Glomerular endothelial cell (primary cell): ENCODE results near the gene HCN3. TPM values are rescaled to one million over a fixed set of nuclear protein-coding genes. Genes with fewer than 3 reads are reported as not detected.
"Not testable (repeated sequence)": the region's sequence is repeated elsewhere in the genome, so short reads cannot be mapped to it uniquely, and the experiment has no call there.

Source experiments
- DNase-seq: peaks from one replicate; pipeline ENCODE4 v3.0.0-alpha.2; 2011; ENCODE audit warnings: low read depth, low spot score; ENCODE audit errors: extremely low read depth
- total RNA-seq: library from RNA; depleted of rRNA; stranded (reverse); fragments of >200 nt; gene quantifications from 2 replicates; pipeline ENCODE4 v1.2.3, GENCODE V29; 2015

The HCN3 gene
- 0.19 and 1.3 TPM in 2 replicates for total RNA-seq

DNA sequence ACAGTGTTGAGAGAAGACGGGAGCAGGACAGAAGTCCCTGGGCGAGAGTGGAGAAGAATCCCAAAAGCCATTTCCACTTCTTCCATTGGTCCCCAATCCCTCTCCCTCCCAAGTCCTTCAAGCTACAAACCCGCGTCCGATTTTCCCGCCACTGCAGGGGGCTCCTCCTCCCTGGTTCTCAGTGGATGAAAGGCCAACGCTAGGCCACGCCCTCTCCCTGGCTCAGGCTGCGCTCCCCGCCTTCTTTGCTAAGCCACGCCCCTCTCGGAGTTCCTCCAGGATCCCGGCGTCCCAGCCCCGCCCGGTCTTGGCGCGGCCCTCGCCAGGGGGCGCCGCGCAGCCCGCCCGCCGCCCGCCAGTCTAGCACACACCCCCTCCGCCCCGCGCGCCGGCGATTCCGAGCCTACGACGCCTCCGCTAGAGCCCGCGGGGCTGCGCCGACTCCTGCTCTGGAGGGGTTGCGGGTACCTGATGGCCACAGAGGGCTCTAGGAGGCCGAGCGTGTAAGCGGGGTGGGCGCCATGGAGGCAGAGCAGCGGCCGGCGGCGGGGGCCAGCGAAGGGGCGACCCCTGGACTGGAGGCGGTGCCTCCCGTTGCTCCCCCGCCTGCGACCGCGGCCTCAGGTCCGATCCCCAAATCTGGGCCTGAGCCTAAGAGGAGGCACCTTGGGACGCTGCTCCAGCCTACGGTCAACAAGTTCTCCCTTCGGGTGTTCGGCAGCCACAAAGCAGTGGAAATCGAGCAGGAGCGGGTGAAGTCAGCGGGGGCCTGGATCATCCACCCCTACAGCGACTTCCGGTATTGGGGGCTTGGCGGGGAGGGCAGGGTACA lies at the start of gene HCN3:
HCN3 (plus strand) TSS at position 394 of the 832 bp plus-strand sequence; CDS start at position 522, 128 bp downstream.
- DNase-seq: peak; percentile 73

GRCh38 chr1:155228096-155228427 lies 49.2 kb upstream of the HCN3 start:
- no peak for DNase-seq

GRCh38 chr1:155231302-155231701 lies 46.0 kb upstream of the HCN3 start:
- not testable (repeated sequence) for DNase-seq

GRCh38 chr1:155232001-155232978 lies 45.0 kb upstream of the HCN3 start:
- not testable (repeated sequence) for DNase-seq

GRCh38 chr1:155233502-155233901 lies 43.8 kb upstream of the HCN3 start:
- DNase-seq: not testable (repeated sequence)

GRCh38 chr1:155235375-155235774 lies 41.9 kb upstream of the HCN3 start:
- DNase-seq: not testable (repeated sequence)

GRCh38 chr1:155236451-155236850 lies 40.8 kb upstream of the HCN3 start:
- no peak for DNase-seq

DNA sequence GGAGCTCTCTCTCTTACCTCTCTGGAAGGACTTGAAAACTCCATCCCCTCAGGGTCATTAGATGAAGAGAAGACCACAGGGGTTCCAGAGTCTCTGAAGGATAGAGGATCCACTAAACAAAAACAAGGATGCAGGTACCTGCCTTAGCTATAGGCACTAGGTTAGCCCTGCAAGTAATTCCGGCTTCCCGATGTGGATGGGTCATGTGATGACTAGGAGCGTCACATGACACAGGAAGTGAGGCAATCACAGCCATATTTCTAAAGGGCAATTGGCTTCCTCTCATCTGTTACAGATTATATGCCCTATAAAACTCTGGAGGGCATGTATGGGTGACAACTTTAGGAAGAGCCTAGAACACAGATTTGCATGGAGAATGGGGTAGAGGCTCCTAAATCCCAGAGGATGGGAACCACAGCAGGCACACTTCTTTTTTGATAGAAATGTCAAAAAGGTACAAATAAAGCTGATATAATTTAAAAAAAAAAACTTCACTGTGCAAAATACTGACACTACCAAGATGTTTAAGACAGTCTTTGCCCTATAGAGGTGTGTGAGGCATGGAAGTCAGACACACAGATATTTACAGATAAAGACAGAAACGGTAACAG lies 36.1 kb upstream of the HCN3 start:
- DNase-seq: no peak

DNA sequence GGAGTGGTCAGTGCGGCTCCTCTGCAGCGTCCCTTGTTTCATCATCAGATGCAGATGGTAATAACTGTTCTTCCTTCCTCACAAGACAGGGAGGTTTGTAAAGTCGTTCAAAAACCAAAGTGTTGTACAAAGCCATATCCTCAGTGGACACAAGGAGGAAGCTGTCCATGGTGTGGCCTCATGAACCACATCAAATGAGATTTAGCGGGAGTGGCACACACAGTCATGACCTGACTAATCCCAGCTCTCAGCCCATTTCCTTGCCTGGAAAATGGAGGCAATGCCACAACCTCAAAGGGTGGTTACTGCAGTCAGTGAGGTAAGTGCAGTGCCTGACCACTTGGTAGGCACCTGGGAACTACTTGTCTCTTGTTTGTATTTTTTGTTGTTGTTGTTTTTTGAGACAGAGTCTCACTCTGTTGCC lies 35.4 kb upstream of the HCN3 start:
- DNase-seq: no peak

GRCh38 chr1:155242805-155243358 lies 34.4 kb upstream of the HCN3 start:
- DNase-seq: no peak

DNA sequence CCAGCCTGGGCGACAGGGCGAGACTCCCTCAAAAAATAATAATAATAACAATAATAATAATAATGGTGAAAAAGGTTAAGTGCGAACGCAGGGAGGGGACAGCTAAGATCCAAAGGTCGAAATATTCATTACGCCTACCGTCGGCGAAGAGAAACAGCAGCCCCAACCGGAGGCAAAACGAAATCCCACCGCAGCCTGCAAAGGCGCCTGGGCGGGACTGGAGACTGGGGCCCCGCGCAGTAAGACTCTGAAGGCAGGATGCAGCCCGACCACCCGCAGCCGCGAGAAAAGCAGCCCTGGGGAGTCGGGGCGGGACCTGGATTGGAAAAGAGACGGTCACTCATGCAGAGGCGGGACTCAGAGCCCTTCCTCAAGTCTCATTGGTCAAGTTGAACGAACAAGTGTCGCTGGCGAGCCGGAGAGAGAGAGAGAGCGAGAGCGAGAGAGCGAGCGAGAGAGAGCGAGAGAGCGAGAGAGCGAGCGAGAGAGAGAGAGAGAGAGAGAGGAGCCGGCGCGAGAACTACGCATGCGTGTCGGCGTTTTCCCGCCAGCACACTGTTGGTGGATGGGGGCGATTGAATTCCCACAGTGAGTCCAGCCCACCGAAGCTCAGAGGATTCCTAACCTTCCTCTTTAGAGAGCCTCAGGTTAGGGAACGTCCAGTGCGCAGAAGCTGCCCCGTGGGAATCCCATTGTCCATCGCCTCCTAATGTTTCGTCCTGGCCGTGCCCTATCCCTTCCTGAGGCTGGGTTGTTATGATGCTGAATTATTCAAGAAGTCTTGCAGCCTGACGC lies 32.7 kb upstream of the HCN3 start:
- peak; percentile 92 for DNase-seq

GRCh38 chr1:155245163-155245524 lies 32.1 kb upstream of the HCN3 start:
- no peak for DNase-seq

GRCh38 chr1:155246796-155247195 lies 30.5 kb upstream of the HCN3 start:
- not testable (repeated sequence) for DNase-seq

DNA sequence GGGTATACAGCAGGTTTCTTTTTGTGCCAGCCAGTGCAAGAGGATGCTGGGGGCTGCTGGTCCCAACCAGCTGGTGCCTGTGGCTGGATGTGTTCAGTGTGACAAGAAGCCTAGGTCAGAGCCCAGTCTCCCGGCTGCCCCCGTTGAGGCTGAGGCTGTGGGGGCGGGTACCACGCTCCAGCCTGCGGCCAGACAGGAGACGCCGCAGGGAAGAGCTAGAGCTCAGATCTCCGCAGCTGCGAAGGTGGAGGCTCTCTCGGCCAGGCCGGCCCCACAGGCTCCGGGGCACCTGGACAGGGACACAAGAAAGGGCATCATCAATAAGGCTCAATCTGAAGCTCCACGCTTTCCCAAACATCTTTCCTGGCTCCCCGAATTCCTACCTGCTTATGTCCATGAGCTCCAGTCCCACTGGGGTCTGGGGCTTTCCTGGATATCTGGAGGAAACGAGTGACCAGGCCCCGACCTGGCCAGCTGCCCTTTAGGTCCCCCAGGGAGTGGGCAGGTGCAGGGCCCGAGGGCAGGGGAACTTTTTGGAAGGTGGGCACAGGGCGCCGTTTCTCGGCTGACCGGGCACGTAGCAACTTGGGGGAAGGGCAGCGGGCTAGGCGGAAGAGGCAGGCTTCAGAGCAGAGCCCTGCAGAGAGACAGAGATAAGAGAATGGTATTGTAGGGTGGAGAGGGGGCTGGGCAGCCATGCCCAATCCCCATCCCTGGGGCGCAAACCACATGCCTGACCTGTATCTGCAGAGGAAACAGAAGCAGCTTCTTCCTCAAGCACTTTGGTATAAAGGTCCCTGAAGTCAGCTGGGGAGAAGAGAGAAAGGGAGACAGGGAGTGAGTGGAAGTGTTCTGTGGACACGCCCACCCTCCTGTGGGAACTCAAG lies 29.4 kb upstream of the HCN3 start:
- no peak for DNase-seq

- no peak for DNase-seq
Measured at GRCh38 chr1:155250246-155250632, 27.0 kb upstream of the HCN3 start.

- no peak for DNase-seq
Measured at GRCh38 chr1:155250633-155251449, 26.4 kb upstream of the HCN3 start.

GRCh38 chr1:155251566-155251965 lies 25.7 kb upstream of the HCN3 start:
- no peak for DNase-seq

DNA sequence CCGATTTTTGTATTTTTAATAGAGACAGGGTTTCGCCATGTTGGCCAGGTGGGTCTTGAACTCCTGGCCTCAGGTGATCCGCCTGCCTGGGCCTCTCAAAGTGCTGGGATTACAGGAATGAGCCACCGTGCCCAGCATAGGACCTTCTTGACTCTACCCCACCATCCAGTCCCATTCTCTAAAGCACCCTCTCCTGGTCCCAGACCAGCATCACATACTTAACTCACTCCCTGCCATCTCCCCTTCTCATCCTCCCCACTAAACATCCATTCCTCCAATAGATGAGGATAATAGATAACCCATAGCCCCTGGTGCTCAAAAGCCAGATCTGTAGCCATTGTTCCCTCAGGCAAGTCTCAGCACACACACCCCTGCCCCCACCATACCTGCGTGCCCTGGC lies 24.1 kb upstream of the HCN3 start:
- no peak for DNase-seq
